Retina (tissue), 1 donor: ENCODE measurements around the gene ERBB4.

Experiments
- DNase-seq: peaks from one replicate; pipeline ENCODE4 v3.0.0-alpha.2; 2016

Gene ERBB4

DNA sequence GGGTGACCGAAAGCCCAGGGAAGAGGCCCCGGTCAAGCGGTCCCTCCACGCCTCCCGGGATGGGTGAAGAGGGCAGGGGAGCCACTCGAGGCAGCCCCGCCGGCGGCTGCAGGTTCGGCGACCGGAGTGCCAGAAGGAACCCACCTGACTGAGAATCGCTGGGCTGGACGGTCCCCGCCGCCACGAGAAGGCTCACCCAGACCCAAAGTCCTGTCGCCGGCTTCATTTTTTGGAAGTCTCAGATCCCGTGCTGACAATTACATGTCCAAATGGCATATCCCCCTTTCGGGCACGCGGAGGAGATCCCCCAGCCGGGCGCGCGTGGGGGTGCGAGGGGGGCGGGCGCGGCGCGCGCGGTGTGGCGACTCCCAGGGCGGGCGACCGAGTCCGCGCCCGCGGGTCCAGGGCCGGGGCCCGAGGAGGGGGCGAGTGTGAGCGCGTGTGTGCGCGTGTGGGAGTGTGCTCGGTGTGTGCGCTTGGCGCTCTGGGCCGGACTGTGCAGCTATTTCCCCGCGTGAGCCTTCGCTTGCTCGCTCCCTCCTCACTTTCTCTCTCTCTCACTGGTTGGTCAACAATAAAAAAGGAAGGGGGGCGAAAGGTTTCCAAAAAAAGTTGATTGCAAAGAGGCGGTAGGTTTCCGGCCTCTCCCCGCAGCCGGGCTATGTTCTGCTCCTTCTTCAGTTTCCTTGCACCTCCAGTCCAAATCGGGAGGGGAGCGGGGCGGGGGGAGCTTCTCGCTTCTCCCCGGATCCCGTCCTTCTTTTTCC lies at the start of gene ERBB4:
TSS of gene ERBB4 (minus strand) at position 498 of the 767 bp plus-strand sequence. CDS start at position 226, 272 bp downstream.
- peak; percentile 67 for DNase-seq

DNA sequence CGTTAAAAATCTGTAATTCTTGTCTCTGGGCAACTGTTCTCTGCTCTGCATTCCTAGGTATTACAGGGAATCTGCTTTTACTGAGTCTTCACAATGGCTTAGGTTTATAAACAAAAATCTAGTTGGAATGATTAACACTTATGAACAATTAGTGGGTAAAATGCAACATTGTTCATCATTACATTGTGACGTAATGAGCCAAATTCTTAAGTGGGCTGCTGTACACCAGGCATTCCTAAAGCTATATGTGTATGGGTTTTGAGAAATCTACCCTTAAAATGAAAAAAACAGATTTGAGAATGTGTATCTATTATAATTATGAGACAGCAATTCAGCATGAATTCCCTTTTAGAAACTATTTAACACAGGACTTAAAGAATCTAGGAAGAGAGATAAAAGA lies 41.5 kb upstream of the ERBB4 start:
- no peak for DNase-seq

DNA sequence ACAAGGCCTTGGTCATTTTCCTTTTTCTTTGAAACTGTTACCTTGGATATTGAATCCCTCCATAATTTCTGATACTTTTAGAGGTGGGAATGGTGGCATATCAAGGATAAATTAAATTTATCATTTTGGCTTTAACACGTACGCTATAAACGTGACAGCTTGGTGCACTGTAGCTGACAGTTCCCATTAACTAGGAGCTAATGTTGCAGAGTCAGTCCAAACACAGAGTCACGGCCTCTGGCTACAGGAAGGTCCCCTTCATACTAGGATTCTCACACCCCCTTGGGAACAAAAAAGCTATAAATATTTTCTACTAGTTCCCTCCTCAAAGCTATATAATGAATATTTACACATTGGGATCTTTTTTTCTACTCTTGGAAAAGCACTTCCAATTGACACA lies 17.7 kb upstream of the ERBB4 start:
- no peak for DNase-seq

DNA sequence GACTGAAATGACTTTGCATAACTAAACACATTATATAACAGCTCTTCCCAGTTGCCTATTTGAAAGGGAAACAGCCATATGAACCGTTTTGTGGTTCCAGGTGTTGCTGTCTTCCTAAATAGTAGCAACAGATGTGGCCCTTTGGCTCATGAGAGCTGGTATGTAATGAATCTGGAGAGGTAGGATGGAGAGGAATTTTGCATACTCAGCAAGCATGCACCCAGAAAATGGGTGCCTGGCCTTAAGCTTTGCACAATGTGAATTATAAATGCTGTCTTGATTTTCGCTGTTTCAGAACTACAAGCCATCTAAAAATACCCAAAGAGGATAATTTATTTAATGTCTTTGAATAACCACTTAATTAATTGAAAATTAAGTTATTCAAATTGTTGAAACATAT lies 15.6 kb upstream of the ERBB4 start:
- DNase-seq: no peak

DNA sequence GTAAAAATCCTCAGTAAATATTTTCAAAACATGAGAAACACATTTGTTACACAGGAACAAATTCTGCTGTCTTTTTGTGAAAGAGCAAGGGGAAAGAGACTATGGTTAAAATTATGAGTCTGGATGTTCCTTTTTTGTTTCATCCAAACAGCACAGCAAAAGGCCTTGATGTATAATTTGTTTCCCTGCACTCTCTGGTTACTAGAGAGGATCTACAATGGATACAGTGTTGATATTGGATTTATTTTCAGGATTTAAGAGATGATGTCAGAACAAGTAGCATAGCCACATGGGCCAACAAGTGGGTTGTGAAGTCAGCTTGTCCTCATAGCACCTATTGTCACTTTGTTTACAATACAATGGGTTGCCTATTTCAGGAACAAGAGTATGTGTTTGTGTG lies 11.3 kb upstream of the ERBB4 start:
- DNase-seq: no peak

DNA sequence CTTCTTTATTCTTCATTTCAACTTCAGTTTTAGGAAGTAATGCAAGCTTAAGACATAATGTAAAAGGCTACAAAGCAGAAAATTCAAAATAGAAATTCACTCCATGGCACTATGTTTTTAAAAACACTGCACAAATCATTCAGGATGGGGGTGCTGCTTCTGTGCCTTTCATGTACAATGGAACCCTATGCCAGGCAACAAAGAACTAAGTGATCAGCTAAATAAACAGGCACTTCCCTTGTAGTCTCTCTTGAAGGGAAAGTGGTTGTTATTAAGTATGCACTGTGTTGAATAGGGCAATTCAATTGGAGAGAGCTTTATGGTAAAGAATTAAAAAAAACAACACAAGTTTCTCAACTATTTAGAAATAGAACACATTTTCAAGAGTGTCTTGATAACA lies 10.9 kb upstream of the ERBB4 start:
- no peak for DNase-seq

DNA sequence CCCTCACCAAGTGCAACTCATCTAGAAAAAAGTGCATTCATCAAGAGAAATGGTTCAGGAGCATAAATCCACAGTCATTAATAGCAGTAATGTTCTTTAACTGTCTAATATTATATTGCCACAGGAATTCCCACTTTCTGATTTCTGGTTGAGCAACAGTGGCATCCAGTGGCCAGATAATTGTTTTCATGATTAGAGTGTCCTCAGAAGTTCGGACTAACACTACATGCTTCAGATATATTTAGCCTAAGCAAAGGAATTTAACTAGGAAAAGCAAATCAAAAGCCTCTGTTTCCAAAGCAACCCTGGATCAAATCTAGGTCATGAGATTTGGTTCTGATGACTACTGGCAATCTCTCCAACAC lies 9.8 kb upstream of the ERBB4 start:
- DNase-seq: peak; percentile 34

DNA sequence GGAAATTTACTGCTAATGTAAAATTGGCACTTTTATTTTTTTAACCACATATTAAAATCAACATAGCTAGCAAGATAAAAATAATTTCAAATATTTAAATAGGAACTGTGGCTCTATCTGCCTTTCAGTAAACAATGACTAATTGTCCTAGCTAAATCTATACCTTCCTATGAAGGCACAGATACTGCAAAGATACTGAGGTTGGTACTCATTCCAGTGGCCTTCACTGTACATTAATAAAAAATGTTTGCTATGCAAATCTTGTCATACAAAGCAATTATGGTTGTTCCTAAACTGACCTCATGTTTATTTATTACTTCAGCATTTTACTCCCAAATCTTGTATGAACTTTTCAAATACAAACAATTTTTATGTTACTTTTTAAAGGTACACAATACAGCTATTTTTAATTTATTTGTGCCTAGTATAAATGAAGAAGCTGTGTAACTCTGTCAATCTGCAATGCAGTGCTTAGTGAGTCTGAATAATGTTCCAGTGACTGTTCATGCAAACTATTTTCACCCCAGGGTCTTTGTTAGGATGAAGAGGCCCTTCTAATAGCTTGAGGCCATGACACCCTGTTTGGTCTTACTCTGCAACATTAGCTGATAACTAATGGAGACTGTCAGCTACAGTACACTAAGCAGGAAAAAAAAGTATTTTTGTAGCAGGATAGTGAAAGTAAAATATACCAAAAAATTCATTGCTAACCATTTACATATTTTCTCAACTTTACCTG lies 9.3 kb upstream of the ERBB4 start:
- DNase-seq: peak; percentile 32

DNA sequence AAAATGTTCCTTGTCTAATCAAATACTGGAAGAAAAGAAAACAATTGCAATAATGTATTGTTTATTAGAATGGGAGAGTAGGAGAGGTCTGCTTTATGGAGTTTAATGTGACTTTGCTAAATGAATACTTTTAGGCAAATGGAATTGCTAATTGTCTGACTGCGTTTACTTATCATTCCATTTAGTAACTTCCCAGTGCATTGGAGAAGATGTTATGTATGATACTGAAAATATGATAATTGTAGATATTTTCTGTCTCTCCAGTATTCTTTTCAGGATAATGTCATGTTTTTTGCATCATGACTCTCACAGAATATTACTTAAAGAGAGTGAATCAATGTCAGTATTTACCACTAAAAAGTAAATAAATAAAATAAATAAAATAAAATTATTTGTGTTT lies 8.1 kb upstream of the ERBB4 start:
- no peak for DNase-seq

DNA sequence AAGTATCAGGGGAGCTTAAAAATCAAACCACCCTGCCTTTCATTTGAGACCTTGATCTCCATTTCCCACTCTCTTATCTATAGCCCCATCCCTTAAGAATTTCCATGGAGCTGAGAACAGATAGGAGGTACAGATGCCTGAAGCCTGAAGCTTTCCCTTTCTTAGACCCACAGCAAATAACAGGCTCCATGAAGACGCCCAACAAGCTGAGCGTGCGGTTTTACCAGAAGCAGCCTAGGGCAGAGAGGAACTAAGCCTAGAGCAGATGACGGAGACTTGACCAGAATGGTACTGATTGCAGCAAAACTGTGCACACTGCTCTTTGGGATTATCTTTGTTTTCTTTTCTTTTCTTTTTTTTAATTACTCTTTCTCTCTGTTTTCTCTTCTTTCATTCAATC lies 1.7 kb upstream of the ERBB4 start:
- DNase-seq: no peak

DNA sequence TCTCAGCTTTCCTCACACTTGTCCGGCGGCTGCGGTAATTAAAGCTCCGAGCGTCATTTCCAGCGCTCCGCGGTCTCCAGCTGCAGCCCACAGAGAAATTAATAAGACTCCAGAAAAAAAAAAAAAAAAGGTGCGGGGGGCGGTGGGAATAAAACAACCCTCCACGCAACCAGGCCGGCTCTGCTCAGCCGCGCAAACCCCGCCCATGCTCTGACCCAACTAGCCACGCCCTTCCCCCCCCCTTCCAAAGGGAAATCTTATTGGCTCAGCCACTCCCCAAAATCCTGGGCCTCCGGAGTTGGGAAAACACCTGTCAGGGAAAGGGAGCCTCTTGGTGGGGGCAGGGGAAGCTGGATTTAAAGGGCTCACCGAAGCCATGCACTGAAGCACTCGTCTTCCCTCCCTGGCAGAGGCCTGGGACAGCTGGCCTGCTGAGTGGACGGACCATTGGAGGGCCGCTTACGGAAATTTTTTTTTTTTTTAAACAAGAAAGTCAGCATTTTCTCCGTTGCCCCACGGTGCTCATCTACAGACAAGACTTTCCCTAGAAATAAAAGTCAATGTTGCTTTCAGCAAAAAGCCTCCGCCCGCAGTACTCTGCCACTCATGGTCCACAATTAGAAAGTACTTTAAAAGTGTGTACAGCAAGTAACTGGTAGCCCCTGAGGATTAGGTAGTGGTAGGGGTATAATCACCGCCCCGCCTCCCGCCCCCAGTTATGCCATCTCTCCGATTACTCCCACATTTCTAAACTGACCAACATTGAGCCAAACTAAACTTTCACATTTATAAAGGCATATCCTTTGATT lies 674 bp upstream of the ERBB4 start:
- no peak for DNase-seq

DNA sequence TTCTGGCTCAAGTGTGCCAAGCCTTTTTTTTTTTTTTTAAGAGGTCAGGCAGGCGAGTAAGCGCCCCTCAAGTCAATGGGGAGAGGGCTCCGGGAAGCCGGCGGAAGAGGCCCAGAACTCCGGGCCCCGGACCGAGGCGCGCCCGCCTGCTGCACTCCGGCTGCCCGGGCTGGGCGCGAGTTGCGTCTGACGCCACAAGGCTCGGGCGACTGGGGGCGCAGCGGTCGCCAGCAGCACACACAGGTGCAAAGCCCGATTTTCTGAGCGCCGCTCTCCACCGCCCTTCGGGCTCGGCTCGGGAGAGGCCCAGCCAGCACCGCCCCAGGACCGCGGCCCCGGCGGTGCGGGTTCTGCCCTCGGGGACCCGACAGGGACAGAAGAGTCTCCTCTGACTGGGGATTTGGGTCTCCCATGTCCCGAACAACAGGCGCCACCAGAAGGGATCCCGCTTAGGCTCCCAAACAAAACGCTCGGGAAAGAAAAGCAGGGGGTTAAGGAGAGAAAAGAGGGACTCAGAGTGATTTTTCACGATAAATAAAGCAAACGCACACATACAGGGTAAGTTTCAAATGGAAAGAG lies 787 bp downstream of the ERBB4 start:
- peak; percentile 82 for DNase-seq

DNA sequence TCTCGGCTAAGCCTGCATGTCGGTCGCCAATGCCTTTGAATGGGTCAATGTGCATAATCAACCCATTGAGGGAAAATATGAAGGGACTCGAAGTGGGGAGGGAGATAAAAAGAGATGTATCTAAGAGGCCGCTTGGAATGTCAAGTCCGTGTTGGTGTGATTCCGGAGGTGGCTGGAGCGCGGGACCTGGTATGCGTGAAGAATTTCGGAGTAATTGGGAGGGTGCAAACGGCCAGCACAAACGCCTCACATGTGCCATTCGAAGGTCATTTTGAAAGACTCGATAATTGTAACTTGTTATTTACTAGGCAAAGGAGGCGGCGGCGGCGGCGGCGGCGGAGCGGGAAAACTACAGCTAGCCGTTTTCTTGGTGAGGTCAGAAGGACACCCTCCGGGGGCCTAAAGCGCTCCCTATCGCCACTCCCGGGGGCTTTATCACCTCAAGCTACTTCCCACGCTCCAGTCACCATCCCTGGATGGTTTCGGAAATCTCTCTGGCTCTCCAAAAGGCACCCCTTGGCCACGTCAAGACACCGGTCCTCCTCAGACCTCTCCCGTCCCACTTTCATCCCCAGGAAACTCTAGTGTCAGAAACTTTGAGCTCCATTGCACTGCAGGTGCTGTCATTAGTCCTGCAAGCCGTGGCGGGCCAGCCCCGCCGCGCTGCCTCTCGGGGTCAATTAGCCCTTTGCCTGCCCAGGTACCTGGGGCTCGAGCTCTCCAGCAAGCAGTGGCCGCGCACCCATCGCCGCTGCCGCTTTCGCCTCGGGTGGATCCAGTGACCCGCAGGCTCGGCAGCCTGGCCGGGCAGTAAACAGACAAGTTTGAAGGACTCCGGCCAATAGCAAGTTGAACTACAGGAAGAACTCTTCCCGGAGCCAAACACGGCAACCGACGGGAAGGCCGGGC lies 1.5 kb downstream of the ERBB4 start:
- peak; percentile 76 for DNase-seq

DNA sequence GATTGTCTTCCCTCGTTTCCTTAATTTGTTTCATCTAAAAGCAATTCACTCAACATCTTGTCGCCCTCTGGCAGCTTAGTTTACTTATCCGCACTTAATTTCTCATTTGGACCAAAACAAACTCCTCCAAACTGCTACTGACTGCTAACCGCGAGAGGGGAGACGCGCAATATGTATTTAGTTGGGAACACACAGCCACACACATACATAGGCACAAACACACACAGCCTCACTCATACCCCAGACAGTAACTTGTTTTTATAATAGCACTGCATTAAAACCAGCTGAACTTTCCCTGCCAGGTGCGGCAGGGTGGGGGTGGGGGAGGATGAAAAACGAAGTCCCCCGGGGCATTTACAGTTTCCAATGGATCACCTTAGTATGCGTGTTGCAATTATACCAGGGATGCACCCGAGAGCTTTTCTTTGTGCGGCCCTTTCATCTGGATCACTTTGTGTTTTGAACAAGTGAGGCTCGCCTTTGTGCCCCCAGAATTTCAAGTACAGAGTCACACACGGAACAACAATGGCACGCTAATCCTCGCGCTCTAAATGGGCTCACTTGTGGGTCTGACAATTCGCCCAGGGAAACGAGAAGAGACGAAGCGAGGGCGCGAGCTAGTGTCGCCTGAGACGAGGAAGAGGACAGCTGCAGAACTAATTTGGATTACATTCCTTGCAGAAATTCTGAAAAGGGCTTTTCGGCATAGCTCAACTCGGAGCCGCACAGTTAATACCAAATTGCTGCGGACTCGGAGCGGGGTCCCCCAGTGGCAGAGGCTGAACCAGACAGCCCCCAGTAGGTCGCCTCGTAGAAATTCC lies 2.4 kb downstream of the ERBB4 start:
- DNase-seq: peak; percentile 79

DNA sequence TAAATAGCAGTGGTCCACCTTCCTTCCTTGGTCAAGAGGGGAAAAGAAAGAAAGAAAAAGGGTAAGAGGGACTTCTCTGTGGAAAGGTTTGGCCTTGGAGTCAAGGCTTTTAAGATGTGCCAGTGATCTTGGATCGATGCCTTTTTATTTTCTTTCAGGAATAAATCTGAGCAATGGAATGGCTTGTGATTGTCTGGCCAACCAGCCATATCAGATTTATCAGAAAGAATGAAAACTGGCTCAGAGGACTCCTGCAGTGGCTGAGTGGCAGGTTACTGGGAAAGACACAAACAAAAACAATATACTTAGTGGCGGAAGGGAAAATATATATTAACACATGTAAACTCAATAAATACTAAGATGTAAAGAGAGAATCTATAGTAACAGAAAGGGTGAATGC lies 4.3 kb downstream of the ERBB4 start:
- DNase-seq: no peak

DNA sequence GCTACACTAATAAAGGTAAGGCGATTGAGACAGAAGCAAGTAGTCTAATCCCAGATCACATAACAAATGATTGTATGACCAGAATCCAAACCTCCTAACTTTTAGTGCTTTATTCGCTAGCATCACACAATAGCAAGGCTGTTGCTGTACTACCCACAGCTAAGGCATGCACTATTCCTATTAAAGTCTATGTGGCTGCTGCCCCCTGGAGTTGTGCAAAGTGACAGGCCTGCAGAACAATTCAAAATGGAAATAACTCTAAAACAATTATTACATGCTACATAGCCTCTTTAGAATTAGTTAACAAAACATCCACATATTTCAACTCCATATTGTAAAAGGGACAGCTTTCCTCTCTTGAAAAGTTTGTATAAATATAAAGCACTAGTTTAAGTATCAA lies 6.0 kb downstream of the ERBB4 start:
- no peak for DNase-seq

DNA sequence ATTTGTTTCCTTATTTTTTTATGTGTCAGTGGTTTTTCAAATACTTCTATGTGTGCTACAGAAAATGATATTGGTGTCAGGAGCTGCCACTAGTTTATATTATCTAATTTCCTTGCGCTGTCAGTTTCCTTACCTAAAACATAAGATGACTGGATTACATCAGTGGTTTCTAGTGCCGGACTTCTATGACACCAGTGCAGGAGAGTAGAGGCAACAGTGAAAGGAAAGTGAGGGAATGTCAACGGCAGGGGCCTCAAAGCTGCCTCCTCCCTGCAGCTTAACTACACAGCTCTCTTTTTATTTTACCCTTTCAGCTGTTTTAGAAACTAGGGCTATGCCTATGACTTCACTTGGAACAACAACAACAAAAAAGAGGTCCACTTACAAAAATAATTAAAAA lies 6.5 kb downstream of the ERBB4 start:
- no peak for DNase-seq

DNA sequence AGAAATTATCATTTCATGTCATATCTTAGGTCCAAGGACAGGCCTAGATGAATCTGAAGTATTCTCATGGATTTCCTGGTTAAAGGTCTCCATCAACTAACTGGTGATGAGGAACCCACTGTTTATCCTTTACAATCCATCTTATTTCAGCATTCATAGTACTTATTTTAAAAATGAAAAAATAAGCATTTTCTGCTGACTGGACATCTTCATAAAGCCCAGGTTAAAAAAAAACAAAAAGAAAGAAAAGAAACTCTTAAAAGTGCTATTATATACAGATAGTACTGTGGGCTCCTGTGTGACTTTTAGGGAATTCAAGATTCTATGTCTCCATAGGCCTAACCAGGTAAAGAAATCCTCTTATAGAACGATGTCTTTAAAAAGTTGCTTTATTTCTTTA lies 7.1 kb downstream of the ERBB4 start:
- no peak for DNase-seq

DNA sequence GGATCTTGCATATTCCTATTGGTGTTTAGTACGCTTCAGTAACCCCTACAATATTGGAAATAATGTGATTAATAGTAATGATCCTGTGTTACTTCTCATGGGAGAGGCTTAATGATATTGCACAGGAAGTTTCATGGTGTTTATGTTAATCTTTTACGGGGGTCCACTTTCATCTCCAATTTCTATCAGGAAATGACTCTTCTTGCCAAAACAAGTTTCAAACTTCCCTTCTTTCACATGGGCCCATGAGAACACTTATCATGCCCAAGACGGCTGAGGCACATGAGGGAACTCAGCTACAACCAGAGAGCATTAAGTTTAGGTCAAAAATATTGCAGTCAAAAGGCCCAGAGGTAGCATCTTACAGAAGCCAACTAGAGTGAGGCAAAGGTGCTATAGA lies 7.6 kb downstream of the ERBB4 start:
- DNase-seq: no peak

DNA sequence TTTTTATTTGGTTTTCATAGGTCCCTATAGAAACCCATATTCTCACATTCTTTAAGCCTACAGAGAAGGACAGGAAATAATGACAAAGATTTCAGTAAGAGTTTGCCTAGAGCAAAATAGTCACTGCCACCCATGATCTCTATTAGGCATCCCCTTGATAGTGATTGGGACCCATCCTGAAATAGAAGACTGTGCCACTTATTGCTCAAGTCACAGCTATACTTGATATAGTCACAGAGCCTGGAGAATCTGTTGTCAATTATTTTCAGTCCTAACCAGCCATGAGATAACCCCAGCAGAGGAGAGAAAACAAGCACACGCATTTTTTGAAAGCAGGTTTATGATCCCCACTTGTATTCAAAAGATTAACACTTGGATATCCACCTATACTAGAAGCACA lies 8.2 kb downstream of the ERBB4 start:
- DNase-seq: no peak

DNA sequence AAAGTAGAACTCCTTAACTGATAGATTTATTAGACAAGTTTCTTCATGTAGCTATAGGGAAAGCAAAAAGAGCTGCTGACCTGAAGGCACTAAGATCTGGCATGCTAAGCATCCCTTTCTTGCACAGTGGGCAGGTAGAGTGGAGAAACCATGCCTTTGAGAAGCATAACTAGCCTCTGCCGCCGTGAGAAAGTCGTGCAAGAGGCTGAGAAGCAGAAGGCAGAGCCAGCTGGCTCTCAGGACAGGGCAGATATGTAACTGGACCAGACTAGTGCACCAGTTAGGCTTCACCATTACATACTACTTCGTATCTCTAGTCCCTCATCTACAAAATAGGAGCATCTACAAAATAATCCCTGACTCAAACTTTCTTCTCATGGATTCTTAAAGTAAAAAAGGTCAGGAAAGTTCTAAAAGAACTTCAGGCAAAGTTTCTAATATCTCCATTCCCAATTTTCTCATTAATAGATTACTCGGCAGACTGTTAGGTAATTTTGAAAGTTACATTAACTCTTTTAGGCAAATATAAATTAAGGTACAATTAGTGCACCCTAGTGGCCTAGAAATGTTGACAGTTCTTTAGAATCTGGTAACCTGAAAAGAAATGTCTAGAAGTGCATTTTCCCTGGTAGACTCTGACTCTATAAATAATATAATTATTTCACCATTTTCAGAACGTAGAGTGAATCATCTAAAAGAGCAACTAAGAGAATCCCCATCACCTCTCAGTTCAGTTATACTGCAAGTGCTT lies 10.3 kb downstream of the ERBB4 start:
- no peak for DNase-seq
